Liver (tissue), 3 donors: ENCODE measurements around the gene SLC24A3.

Experiments used
- CTCF ChIP-seq: fragments of 150-350 bp; IDR thresholded peaks from 2 replicates; pipeline ENCODE4 v1.5.1; 2017; ENCODE audit warnings: improper control_type of control experiment, low read depth, low read length; ENCODE audit not compliant: missing input control
- EGR1 ChIP-seq, 2 donors: IDR thresholded peaks; 2 replicates each; pipeline ENCODE4 v1.6.1; 2016 to 2018; ENCODE audit warnings: antibody characterized with exemption in 2 of 2, low read depth in 2 of 2
- FOXA1 ChIP-seq: IDR thresholded peaks from 2 replicates; pipeline ENCODE4 v1.6.1; 2016; ENCODE audit warnings: antibody characterized with exemption
- GABPA ChIP-seq, 2 donors: IDR thresholded peaks in 1 of 2; conservative IDR thresholded peaks in 1 of 2; 2 replicates each; pipeline ENCODE4 v1.6.1; 2016; ENCODE audit warnings: antibody characterized with exemption in 2 of 2, mild to moderate bottlenecking in 1 of 2, moderate library complexity in 1 of 2
- MAX ChIP-seq: IDR thresholded peaks from 2 replicates; pipeline ENCODE4 v1.6.1; 2016; ENCODE audit warnings: antibody characterized with exemption
- RAD21 ChIP-seq, 2 donors: IDR thresholded peaks; 2 replicates each; pipeline ENCODE4 v1.6.1; 2016; ENCODE audit warnings: antibody characterized with exemption in 2 of 2, mild to moderate bottlenecking in 2 of 2
- REST ChIP-seq: IDR thresholded peaks from 2 replicates; pipeline ENCODE4 v1.6.1; 2016; ENCODE audit warnings: antibody characterized with exemption, mild to moderate bottlenecking
- SP1 ChIP-seq: IDR thresholded peaks from 2 replicates; pipeline ENCODE4 v1.6.1; 2018; ENCODE audit warnings: antibody characterized with exemption, mild to moderate bottlenecking
- YY1 ChIP-seq: IDR thresholded peaks from 2 replicates; pipeline ENCODE4 v1.6.1; 2016; ENCODE audit warnings: antibody characterized with exemption, mild to moderate bottlenecking
- donor health status: healthy.
- donor health status: healthy.

GRCh38 chr20:19256085-19256484 lies 43.6 kb downstream of the SLC24A3 start:
- TF ChIP-seq YY1 (no peak), SP1 (no peak), EGR1 (IDR thresholded peaks at IDR 0.05; ENCODE audit: low read depth in 2 of 2) (no peak), REST (no peak), GABPA (IDR thresholded peaks at IDR 0.05 in 1 of 2, conservative IDR thresholded peaks at IDR 0.05 in 1 of 2) (no peak), CTCF (no peak), MAX (no peak), RAD21 (IDR thresholded peaks at IDR 0.05) (no peak), FOXA1 (no peak)
